Measurements from ENCODE around the gene AP3S2. TPM values are rescaled to one million over a fixed set of nuclear protein-coding genes. Genes with fewer than 3 reads are reported as not detected.
A peak's percentile ranks its signal among the peaks of the same experiment; 100 is the strongest.

AP3S2 gene
- total and polyA plus RNA-seq, 2 of the 13 experiments (the other 11 are each of a cell fraction or from before 2014, with no cell fraction given) = 17.6 to 44.4 TPM

GRCh38 chr15:89792106-89792805 lies 101.5 kb downstream of the AP3S2 start:
- ATAC-seq (peak; percentile 25; the same call in 2 of the 3 replicates), FAIRE-seq (no peak), DNase-seq (ENCODE audit: low spot score) (no peak)
- no peak for TF ChIP-seq HNF1B (CRISPR knock-in tag; IDR thresholded peaks at IDR 0.05)
- TF ChIP-seq POLR2A (IDR thresholded peaks at IDR 0.05; ENCODE audit: insufficient read depth in 1 of 2, low read depth in 2 of 2, low read length in 2 of 2) = 0 out of 4 replicates have a peak, but pooled peaks of 1 of the 2 experiments have one; percentile 8
- TF ChIP-seq AGO2 (optimal IDR thresholded peaks at IDR 0.05; ENCODE audit: low read depth, low read length) = peak; percentile 38
- TF ChIP-seq ZNF562 (CRISPR knock-in tag; IDR thresholded peaks at IDR 0.05; ENCODE audit: borderline replicate concordance) = no peak
- TF ChIP-seq ZBTB26 (CRISPR knock-in tag; IDR thresholded peaks at IDR 0.05; ENCODE audit: borderline replicate concordance) = no peak
- TF ChIP-seq HES4 (CRISPR knock-in tag; IDR thresholded peaks at IDR 0.05; ENCODE audit: borderline replicate concordance) = no peak
- ChIA-PET CTCF (ENCODE audit: low intra/inter-chr PET ratio, low total read pairs) (no interaction called here), POLR2A (no interaction called here)
- H3K9me3 ChIP-seq (ENCODE audit: low read length) = no peaks in the 10 kb centered on the region
- intact Hi-C loops (cut with micrococcal nuclease; ENCODE audit: unreplicated experiment) = no loop called here
- peaks cover 17% of the 10 kb centered on the region for H3K4me1 ChIP-seq (ENCODE audit: insufficient read depth, low read length)
- no peak overlapping the region for H3K4me2 ChIP-seq (ENCODE audit: low read depth, low read length)
- no peaks in the 10 kb centered on the region for H3K27me3 ChIP-seq (ENCODE audit: control insufficient read depth in 1 of 2, insufficient read depth in 2 of 2, low read length in 2 of 2)
- no TSS peak for BruUV-seq (replicated peaks)
- H3K4me3 ChIP-seq (replicated peaks in 1 of 3; ENCODE audit: insufficient read depth in 1 of 3, low read depth in 2 of 3, low read length in 3 of 3) = no peak overlapping the region
- H3K9ac ChIP-seq (ENCODE audit: insufficient read depth, low read depth, low read length) = no peak overlapping the region
- H3K36me3 ChIP-seq (replicated peaks in 1 of 2; ENCODE audit: control insufficient read depth in 1 of 2, insufficient read depth in 2 of 2, low read length in 2 of 2) = peaks cover 23 to 65% of the 10 kb centered on the region in 2 experiments
- H4K20me1 ChIP-seq (ENCODE audit: insufficient read depth, low read length) = no peaks in the 10 kb centered on the region
- no peak overlapping the region for H3K27ac ChIP-seq (ENCODE audit: extremely low read length, insufficient read depth, low read length)
- H3K79me2 ChIP-seq (ENCODE audit: insufficient read depth, low read length) = no peaks in the 10 kb centered on the region
- in situ Hi-C loops (cut with HindIII; ENCODE audit: extremely low pct_ligation_motif_present, low pct_unique_long_range_greater_than_20kb) = no loop called here
- H2AFZ ChIP-seq (ENCODE audit: low read length) = no peak overlapping the region
- WGBS (ENCODE audit: low lambda C conversion rate) = 92% methylated on average over 21 of the region's 22 CpGs

All from HepG2 (cell line).